Upper lobe of right lung (tissue), 1 donor: ENCODE measurements around the gene PPT1. TPM values are rescaled to one million over a fixed set of nuclear protein-coding genes. Genes with fewer than 3 reads are reported as not detected.
A peak's percentile ranks its signal among the peaks of the same experiment; 100 is the strongest.

Source experiments
- ATAC-seq: fragments of 200-7000 bp; cut with Tn5 transposase; one replicate; pipeline ENCODE4 v1.9.1; 2020; ENCODE audit warnings: mild to moderate bottlenecking, moderate library complexity
- DNase-seq: peaks from one replicate; pipeline ENCODE4 v3.0.0-alpha.2; 2020
- H3K27ac ChIP-seq: fragments of 200-600 bp; one replicate; pipeline ENCODE4 v1.8.0; 2022
- H3K27me3 ChIP-seq: fragments of 200-600 bp; one replicate; pipeline ENCODE4 v1.8.0; 2022; ENCODE audit warnings: mild to moderate bottlenecking
- H3K36me3 ChIP-seq: fragments of 200-600 bp; one replicate; pipeline ENCODE4 v1.8.0; 2022
- H3K4me1 ChIP-seq: fragments of 200-600 bp; one replicate; pipeline ENCODE4 v1.8.0; 2022
- H3K4me3 ChIP-seq: fragments of 200-600 bp; one replicate; pipeline ENCODE4 v1.8.0; 2022; ENCODE audit warnings: mild to moderate bottlenecking
- H3K9me3 ChIP-seq: fragments of 200-600 bp; one replicate; pipeline ENCODE4 v1.8.0; 2022
- intact Hi-C: fragments of 100-400 bp; cut with DNase I; formaldehyde crosslinking; loops from one replicate; pipeline ENCODE4 v1.11.0; 2022
- total RNA-seq: library from RNA; stranded (reverse); fragmentation: NEBNext Ultra II Directional; extraction: Animal tissue kit (Norgen Biotek cat#: 25700); gene quantifications from one replicate; pipeline ENCODE4 v1.2.1, GENCODE V29; 2021
- TF ChIP-seq, protein P1 (sequence below): fragments of 200-600 bp; IDR thresholded peaks from one replicate; pipeline ENCODE4 v1.8.0; 2022; ENCODE audit warnings: antibody characterized with exemption
- donor health status: DM: no; HTN: yes; CAD: no; lungs with severe emphysema.

The PPT1 gene
- total RNA-seq, 1 donor from 2014 or later = 166 TPM

GRCh38 chr1:40044110-40044509 lies 52.9 kb downstream of the PPT1 start:
- intact Hi-C loops = no loop called here
- Histone ChIP-seq H3K4me3 (peak overlapping the region; percentile 15), H3K4me1 (peaks cover 66% of the 10 kb centered on the region), H3K27ac (no peak overlapping the region), H3K36me3 (peaks cover 9% of the 10 kb centered on the region), H3K27me3 (no peaks in the 10 kb centered on the region), H3K9me3 (no peaks in the 10 kb centered on the region)
- TF ChIP-seq, protein P1, sequence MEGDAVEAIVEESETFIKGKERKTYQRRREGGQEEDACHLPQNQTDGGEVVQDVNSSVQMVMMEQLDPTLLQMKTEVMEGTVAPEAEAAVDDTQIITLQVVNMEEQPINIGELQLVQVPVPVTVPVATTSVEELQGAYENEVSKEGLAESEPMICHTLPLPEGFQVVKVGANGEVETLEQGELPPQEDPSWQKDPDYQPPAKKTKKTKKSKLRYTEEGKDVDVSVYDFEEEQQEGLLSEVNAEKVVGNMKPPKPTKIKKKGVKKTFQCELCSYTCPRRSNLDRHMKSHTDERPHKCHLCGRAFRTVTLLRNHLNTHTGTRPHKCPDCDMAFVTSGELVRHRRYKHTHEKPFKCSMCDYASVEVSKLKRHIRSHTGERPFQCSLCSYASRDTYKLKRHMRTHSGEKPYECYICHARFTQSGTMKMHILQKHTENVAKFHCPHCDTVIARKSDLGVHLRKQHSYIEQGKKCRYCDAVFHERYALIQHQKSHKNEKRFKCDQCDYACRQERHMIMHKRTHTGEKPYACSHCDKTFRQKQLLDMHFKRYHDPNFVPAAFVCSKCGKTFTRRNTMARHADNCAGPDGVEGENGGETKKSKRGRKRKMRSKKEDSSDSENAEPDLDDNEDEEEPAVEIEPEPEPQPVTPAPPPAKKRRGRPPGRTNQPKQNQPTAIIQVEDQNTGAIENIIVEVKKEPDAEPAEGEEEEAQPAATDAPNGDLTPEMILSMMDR = no peak
- no peak for DNase-seq
- no peak for ATAC-seq

DNA sequence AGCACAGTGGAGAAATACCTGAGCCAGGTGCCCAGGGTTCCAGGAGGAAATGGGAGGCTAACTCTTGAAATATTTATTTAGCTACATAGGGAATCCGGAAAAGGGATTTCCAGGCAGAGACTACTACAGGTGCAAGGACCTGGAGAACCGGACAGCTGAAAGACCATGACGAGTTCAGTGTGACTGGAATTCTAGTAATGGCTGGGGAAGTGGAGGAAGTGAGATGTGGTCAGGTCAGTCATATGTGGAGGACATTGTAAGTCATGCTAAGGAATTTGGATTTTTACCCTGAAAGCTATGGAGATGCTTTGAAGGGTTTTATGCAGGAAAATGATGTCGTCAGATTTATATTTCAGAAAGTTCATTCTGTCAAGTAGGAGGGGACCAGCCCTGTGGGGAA lies 54.7 kb downstream of the PPT1 start:
- H3K4me1 ChIP-seq = peaks cover 64% of the 10 kb centered on the region
- no peaks in the 10 kb centered on the region for H3K27me3 ChIP-seq
- no peak for DNase-seq
- ATAC-seq = no peak
- TF ChIP-seq, protein P1 = no peak
- intact Hi-C loops = no loop called here
- no peaks in the 10 kb centered on the region for H3K9me3 ChIP-seq
- H3K27ac ChIP-seq = peak overlapping the region; percentile 99
- H3K4me3 ChIP-seq = peak overlapping the region; percentile 99
- H3K36me3 ChIP-seq = peaks cover 9% of the 10 kb centered on the region

- H3K4me3 ChIP-seq = peak overlapping the region; percentile 99
- peaks cover 9% of the 10 kb centered on the region for H3K36me3 ChIP-seq
- no peak for ATAC-seq
- intact Hi-C loops = no loop called here
- H3K4me1 ChIP-seq = peaks cover 61% of the 10 kb centered on the region
- H3K9me3 ChIP-seq = no peaks in the 10 kb centered on the region
- TF ChIP-seq, protein P1 = no peak
- H3K27me3 ChIP-seq = no peaks in the 10 kb centered on the region
- DNase-seq = no peak
- H3K27ac ChIP-seq = peak overlapping the region; percentile 99
These were observed 55.6 kb downstream of the PPT1 start for GRCh38 chr1:40041466-40041838.

GRCh38 chr1:40040511-40041465 lies 56.3 kb downstream of the PPT1 start, which contains the start of gene CAP1:
TSS of gene CAP1 (plus strand) at chr1:40040729. CDS start at chr1:40059347, 18,618 bp downstream.
- Histone ChIP-seq H3K9me3 (no peaks in the 10 kb centered on the region), H3K4me1 (peaks cover 62% of the 10 kb centered on the region), H3K27me3 (no peaks in the 10 kb centered on the region), H3K27ac (peak within 1 kb of the TSS; percentile 99), H3K36me3 (peaks cover 3% of the 10 kb centered on the region), H3K4me3 (peak within 1 kb of the TSS; percentile 99)
- TF ChIP-seq, protein P1 = no peak
- intact Hi-C loops = no loop called here
- ATAC-seq (peak; percentile 96), DNase-seq (peak; percentile 100)

DNA sequence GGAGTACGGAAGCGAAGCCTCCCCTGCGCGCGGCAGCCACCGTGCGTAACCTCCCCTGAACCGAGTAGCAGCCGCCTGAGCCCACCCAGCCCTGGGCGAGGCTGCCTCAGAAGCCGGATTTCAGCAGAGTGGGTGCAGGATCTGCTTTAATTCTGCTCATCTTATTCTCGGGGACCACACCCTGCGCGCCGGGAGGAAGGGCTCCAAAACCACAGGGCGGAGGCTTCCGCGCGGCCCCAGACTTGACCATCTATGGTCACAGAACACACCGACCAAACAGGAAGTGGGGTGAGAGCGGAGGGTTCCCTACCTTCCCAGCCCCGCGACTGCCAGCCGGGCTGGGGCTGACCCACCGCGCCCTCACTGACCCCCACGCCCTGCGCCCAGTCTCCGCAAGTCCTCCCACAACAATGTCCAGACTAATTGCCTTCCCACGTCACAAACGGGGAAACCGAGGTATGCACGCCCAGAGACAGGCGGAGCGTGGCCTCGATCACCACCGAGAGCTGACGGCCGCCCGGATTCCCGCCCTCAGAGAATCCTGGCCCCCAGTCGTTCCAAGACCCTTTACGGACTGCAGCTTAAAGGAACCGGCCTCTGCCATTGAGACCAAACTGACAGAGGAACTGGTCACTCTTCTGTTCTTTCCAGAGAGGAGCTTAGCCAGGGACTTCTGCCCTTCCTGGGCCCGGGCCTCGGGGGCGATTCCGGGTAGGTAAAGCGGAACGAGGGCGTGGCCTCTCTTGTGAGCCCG lies 57.1 kb downstream of the PPT1 start:
- intact Hi-C loops = no loop called here
- H3K4me1 ChIP-seq = peaks cover 57% of the 10 kb centered on the region

More for the DNA sequence above, 57.1 kb downstream of the PPT1 start:
- Histone ChIP-seq H3K9me3 (no peaks in the 10 kb centered on the region), H3K4me3 (peak overlapping the region; percentile 99), H3K27ac (peak overlapping the region; percentile 99), H3K36me3 (no peaks in the 10 kb centered on the region), H3K27me3 (no peaks in the 10 kb centered on the region)
- ATAC-seq = peak; percentile 81
- peak; percentile 95 for DNase-seq
- TF ChIP-seq, protein P1 = no peak
